ENCODE data around the gene AGGF1. TPM values are rescaled to one million over a fixed set of nuclear protein-coding genes. Genes with fewer than 3 reads are reported as not detected.

The AGGF1 gene
- total RNA-seq, 1 donor from 2014 or later = 20.4 TPM

- Histone ChIP-seq H3K36me3 (no peaks in the 10 kb centered on the region), H3K9me3 (no peaks in the 10 kb centered on the region), H3K4me1 (peaks cover 17% of the 10 kb centered on the region), H3K27ac (peak overlapping the region; percentile 94), H3K27me3 (ENCODE audit: low read depth) (no peaks in the 10 kb centered on the region), H3K4me3 (peak overlapping the region; percentile 85)
- ATAC-seq (peak; percentile 77 to 78), DNase-seq (peak; percentile 78)
- intact Hi-C loops (cut with DNase I) = no loop called here
- TF ChIP-seq CTCF (IDR thresholded peaks at IDR 0.05) = no peak
These were observed 57.5 kb downstream of the AGGF1 start for GRCh38 chr5:77087484-77088261.

DNA sequence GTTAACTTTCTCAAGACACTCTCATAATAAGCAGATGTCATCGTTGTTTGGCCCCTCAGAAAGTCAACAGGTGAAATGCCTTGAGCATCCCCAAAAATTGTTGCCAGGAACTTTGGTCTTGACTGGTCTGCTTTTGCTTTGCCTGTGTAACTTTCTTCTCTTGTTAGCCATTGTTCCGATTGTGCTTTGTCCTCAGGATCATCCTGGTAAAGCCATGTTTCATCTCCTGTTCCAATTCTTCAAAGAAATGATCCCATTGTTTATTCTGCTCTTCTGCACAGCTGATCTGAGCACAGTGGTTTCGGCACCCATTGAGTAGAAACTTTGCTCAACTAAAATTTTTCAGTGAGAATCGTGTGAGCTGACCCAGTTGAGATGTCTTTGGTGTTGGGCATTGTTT is 65.0 kb downstream of the AGGF1 start:
- H3K9me3 ChIP-seq = no peaks in the 10 kb centered on the region
- no peaks in the 10 kb centered on the region for H3K36me3 ChIP-seq
- no peak for TF ChIP-seq CTCF (IDR thresholded peaks at IDR 0.05)
- ATAC-seq (no peak), DNase-seq (no peak)
- intact Hi-C loops (cut with DNase I) = no loop called here
- H3K27ac ChIP-seq = no peak overlapping the region
- H3K27me3 ChIP-seq (ENCODE audit: low read depth) = no peaks in the 10 kb centered on the region
- H3K4me1 ChIP-seq = no peaks in the 10 kb centered on the region
- H3K4me3 ChIP-seq = no peak overlapping the region

DNA sequence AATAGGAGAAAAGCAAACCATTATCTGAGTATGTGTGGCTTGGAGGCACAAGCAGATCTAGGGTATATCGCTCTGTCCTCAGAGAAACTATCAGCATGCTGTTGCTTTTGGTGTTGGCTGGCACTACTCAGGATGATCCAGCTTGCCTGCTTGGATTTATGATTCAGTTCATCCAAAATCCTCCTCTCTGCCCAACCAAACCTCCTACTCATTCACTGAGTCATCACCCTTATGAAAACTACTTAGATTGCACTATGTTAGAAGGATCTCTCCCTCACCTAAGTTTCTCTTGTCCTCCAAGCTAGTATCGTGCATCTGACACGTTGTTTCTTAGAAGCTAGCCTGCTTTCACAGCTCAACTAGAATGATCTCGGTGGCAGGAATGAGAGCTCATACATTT is 71.1 kb downstream of the AGGF1 start:
- Histone ChIP-seq H3K4me1 (no peaks in the 10 kb centered on the region), H3K27me3 (ENCODE audit: low read depth) (no peaks in the 10 kb centered on the region), H3K36me3 (no peaks in the 10 kb centered on the region), H3K27ac (no peak overlapping the region), H3K4me3 (no peak overlapping the region), H3K9me3 (no peaks in the 10 kb centered on the region)
- TF ChIP-seq CTCF (IDR thresholded peaks at IDR 0.05) = no peak
- intact Hi-C loops (cut with DNase I) = no loop called here
- ATAC-seq = no peak
- DNase-seq = no peak

- DNase-seq = peak; percentile 49
- no peak overlapping the region for H3K4me3 ChIP-seq
- intact Hi-C loops (cut with DNase I) = no loop called here
- ATAC-seq = peak; percentile 59 to 75
- H3K27ac ChIP-seq = no peak overlapping the region
- no peaks in the 10 kb centered on the region for H3K4me1 ChIP-seq
- no peaks in the 10 kb centered on the region for H3K27me3 ChIP-seq (ENCODE audit: low read depth)
- TF ChIP-seq CTCF (IDR thresholded peaks at IDR 0.05) = no peak
- H3K36me3 ChIP-seq = no peaks in the 10 kb centered on the region
- no peaks in the 10 kb centered on the region for H3K9me3 ChIP-seq
These were observed 72.3 kb downstream of the AGGF1 start for GRCh38 chr5:77102549-77102948.

DNA sequence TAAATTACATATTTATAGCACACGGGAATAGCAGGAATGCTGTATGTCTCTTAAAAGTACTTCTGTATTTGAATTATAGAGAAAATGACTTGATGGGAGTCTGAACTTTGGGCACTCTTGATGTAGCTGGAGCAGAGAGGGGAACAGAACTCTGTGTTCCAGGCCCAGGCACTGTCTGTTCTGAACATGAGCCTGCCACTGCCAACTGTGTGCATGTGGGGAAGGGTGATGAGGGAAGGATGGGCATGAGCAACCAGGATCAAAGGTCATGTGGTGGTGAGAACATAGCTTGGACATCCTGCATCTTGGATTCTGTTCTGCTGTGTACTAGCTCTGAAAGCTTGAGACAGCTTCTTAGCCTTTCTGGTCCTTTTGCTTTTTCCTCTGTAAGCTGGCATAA is 73.3 kb downstream of the AGGF1 start:
- Histone ChIP-seq H3K4me3 (no peak overlapping the region), H3K27ac (no peak overlapping the region), H3K9me3 (no peaks in the 10 kb centered on the region), H3K36me3 (no peaks in the 10 kb centered on the region), H3K27me3 (ENCODE audit: low read depth) (no peaks in the 10 kb centered on the region), H3K4me1 (no peaks in the 10 kb centered on the region)
- DNase-seq (no peak), ATAC-seq (no peak)
- TF ChIP-seq CTCF (IDR thresholded peaks at IDR 0.05) = no peak
- intact Hi-C loops (cut with DNase I) = no loop called here

Data from lower lobe of right lung (tissue), 2 donors.